Prostate gland (tissue), 2 donors: ENCODE measurements around the gene TRIP6.

ENCODE experiments used
- CTCF ChIP-seq, 4 experiments: fragments of 200-600 bp in 2 of 4; fragments of 450-650 bp in 2 of 4; sonication (generic) in 2 of 4; IDR thresholded peaks; 1 replicate in 3 of 4; 2 replicates in 1 of 4; pipeline ENCODE4 v1.5.1; 2016 to 2019; ENCODE audit warnings: antibody characterized with exemption in 4 of 4, mild to moderate bottlenecking in 2 of 4, moderate library complexity in 2 of 4
- POLR2A ChIP-seq: fragments of 450-650 bp; IDR thresholded peaks from one replicate; pipeline ENCODE4 v1.6.1; 2016; ENCODE audit warnings: antibody characterized with exemption, mild to moderate bottlenecking
- POLR2AphosphoS5 ChIP-seq: sonication (generic); formaldehyde crosslinking; IDR thresholded peaks from one replicate; pipeline ENCODE4 v1.6.1; 2017; ENCODE audit warnings: antibody characterized with exemption

- TF ChIP-seq CTCF (IDR thresholded peaks at IDR 0.05): no peak
- no peak for TF ChIP-seq POLR2A
- no peak for TF ChIP-seq POLR2AphosphoS5
Observed at GRCh38 chr7:100914879-100915447, 47.8 kb downstream of the TRIP6 start.
